GM12864 (cell line): ENCODE measurements around the gene RASSF4.

Source experiments
- DNase-seq: peaks from one replicate; pipeline ENCODE4 v3.0.0-alpha.2; 2011; ENCODE audit warnings: low read depth
- H3K4me3 ChIP-seq: 2 replicates; pipeline ENCODE4 v1.5.1; 2011; ENCODE audit warnings: mild to moderate bottlenecking, low read depth, low read length, control low read depth
- CTCF ChIP-seq: IDR thresholded peaks from 2 replicates; pipeline ENCODE4 v1.5.1; 2011; ENCODE audit warnings: low read depth, mild to moderate bottlenecking, moderate library complexity, low read length, control low read depth, inconsistent platforms; ENCODE audit errors: missing control alignments

The RASSF4 gene

GRCh38 chr10:44965104-44965503, 5.5 kb downstream of the RASSF4 start:
- no peak for DNase-seq
- no peak overlapping the region for H3K4me3 ChIP-seq
- no peak for TF ChIP-seq CTCF

- H3K4me3 ChIP-seq, result no peak overlapping the region
- DNase-seq, result no peak
- TF ChIP-seq CTCF, result no peak
These were observed 6.1 kb downstream of the RASSF4 start for GRCh38 chr10:44965651-44966097.

- no peak overlapping the region; the same call in 1 of the 2 replicates for H3K4me3 ChIP-seq
- no peak for DNase-seq
- TF ChIP-seq CTCF, result no peak
These were observed 6.7 kb downstream of the RASSF4 start for GRCh38 chr10:44966129-44966815.

- H3K4me3 ChIP-seq, result no peak overlapping the region
- DNase-seq, result no peak
- peak; percentile 7 for TF ChIP-seq CTCF
These were observed 7.4 kb downstream of the RASSF4 start for GRCh38 chr10:44966816-44967509.

- H3K4me3 ChIP-seq, result no peak overlapping the region
- TF ChIP-seq CTCF, result no peak
- DNase-seq, result no peak
These were observed 8.0 kb downstream of the RASSF4 start for GRCh38 chr10:44967616-44968015.

GRCh38 chr10:44968091-44968490, 8.5 kb downstream of the RASSF4 start:
- no peak for DNase-seq
- no peak overlapping the region for H3K4me3 ChIP-seq
- TF ChIP-seq CTCF, result no peak
